ENCODE measurements around the gene INPP5E. TPM values are rescaled to one million over a fixed set of nuclear protein-coding genes. Genes with fewer than 3 reads are reported as not detected.

INPP5E gene
- total RNA-seq, 4 donors from 2014 or later: 6.7 to 19.8 (median 19.2) TPM

- DNase-seq: no peak
- no peaks in the 10 kb centered on the region for H3K4me1 ChIP-seq
- H3K27ac ChIP-seq: no peak overlapping the region
Observed at GRCh38 chr9:136470792-136471469, 31.3 kb upstream of the INPP5E start.

GRCh38 chr9:136470356-136470755, 30.7 kb upstream of the INPP5E start:
- no peak overlapping the region for H3K4me3 ChIP-seq
- H3K27ac ChIP-seq: no peak overlapping the region
- H3K4me1 ChIP-seq: no peaks in the 10 kb centered on the region
- H3K36me3 ChIP-seq: peaks cover 0 to 98% (median 0%) of the 10 kb centered on the region in 3 donors
- TF ChIP-seq CTCF (IDR thresholded peaks at IDR 0.05): no peak
- no peak for TF ChIP-seq POLR2A (IDR thresholded peaks at IDR 0.05)
- no peaks in the 10 kb centered on the region for H3K9me3 ChIP-seq
- DNase-seq: no peak
- no peaks in the 10 kb centered on the region for H3K27me3 ChIP-seq

More at GRCh38 chr9:136470792-136471469, 31.3 kb upstream of the INPP5E start:
- Histone ChIP-seq H3K27me3 (no peaks in the 10 kb centered on the region), H3K9me3 (no peaks in the 10 kb centered on the region), H3K36me3 (peaks cover 0 to 98% (median 0%) of the 10 kb centered on the region in 3 donors), H3K4me3 (no peak overlapping the region)
- no peak for TF ChIP-seq CTCF (IDR thresholded peaks at IDR 0.05)
- TF ChIP-seq POLR2A (IDR thresholded peaks at IDR 0.05): no peak

GRCh38 chr9:136467766-136468165, 28.1 kb upstream of the INPP5E start:
- no peak overlapping the region for H3K4me3 ChIP-seq
- DNase-seq: no peak
- peaks cover 0 to 98% (median 0%) of the 10 kb centered on the region in 3 donors for H3K36me3 ChIP-seq
- H3K27me3 ChIP-seq: no peaks in the 10 kb centered on the region
- no peaks in the 10 kb centered on the region for H3K9me3 ChIP-seq
- no peak for TF ChIP-seq POLR2A (IDR thresholded peaks at IDR 0.05)
- TF ChIP-seq CTCF (IDR thresholded peaks at IDR 0.05): no peak
- no peaks in the 10 kb centered on the region for H3K4me1 ChIP-seq
- no peak overlapping the region for H3K27ac ChIP-seq

GRCh38 chr9:136466155-136466541, 26.5 kb upstream of the INPP5E start:
- H3K27me3 ChIP-seq: no peaks in the 10 kb centered on the region
- no peak overlapping the region for H3K4me3 ChIP-seq
- peaks cover 0 to 98% (median 0%) of the 10 kb centered on the region in 3 donors for H3K36me3 ChIP-seq
- DNase-seq: no peak
- H3K4me1 ChIP-seq: no peaks in the 10 kb centered on the region
- no peak for TF ChIP-seq POLR2A (IDR thresholded peaks at IDR 0.05)
- TF ChIP-seq CTCF (IDR thresholded peaks at IDR 0.05): no peak
- H3K27ac ChIP-seq: no peak overlapping the region
- no peaks in the 10 kb centered on the region for H3K9me3 ChIP-seq

- no peak overlapping the region for H3K27ac ChIP-seq
- TF ChIP-seq CTCF (IDR thresholded peaks at IDR 0.05) (no peak), POLR2A (IDR thresholded peaks at IDR 0.05) (no peak)
- H3K36me3 ChIP-seq: peaks cover 0 to 98% (median 0%) of the 10 kb centered on the region in 3 donors
- no peak for DNase-seq
- H3K9me3 ChIP-seq: no peaks in the 10 kb centered on the region
- H3K4me1 ChIP-seq: no peaks in the 10 kb centered on the region
- H3K4me3 ChIP-seq: no peak overlapping the region
- H3K27me3 ChIP-seq: no peaks in the 10 kb centered on the region
Observed at GRCh38 chr9:136465500-136466154, 26.0 kb upstream of the INPP5E start.
